H9 (cell line): ENCODE results near the gene CALML4. TPM values are rescaled to one million over a fixed set of nuclear protein-coding genes. Genes with fewer than 3 reads are reported as not detected.

ENCODE experiments used
- DNase-seq: peaks from one replicate; pipeline ENCODE4 v3.0.0-alpha.2; 2017
- H2AFZ ChIP-seq: one replicate; pipeline ENCODE4 v1.6.1; 2013; ENCODE audit warnings: mild to moderate bottlenecking, low read length, control low read depth, moderate library complexity
- H2AK5ac ChIP-seq: 2 replicates; pipeline ENCODE4 v1.6.1; 2013; ENCODE audit warnings: low read length, control low read depth, mixed read lengths; ENCODE audit not compliant: insufficient read length
- H2BK120ac ChIP-seq: one replicate; pipeline ENCODE4 v1.6.1; 2013; ENCODE audit warnings: low read depth, mild to moderate bottlenecking, low read length, control low read depth, inconsistent platforms; ENCODE audit not compliant: poor library complexity, severe bottlenecking
- H2BK12ac ChIP-seq: 2 replicates; pipeline ENCODE4 v1.6.1; 2013; ENCODE audit warnings: low read length, control low read depth, mixed read lengths, low read depth; ENCODE audit not compliant: insufficient read length
- H2BK15ac ChIP-seq: 2 replicates; pipeline ENCODE4 v1.6.1; 2013; ENCODE audit warnings: low read depth, low read length, control low read depth
- H2BK20ac ChIP-seq: one replicate; pipeline ENCODE4 v1.6.1; 2013; ENCODE audit warnings: low read depth, mild to moderate bottlenecking, low read length, control low read depth, inconsistent platforms; ENCODE audit not compliant: poor library complexity, severe bottlenecking
- H2BK5ac ChIP-seq: 2 replicates; pipeline ENCODE4 v1.6.1; 2013; ENCODE audit warnings: low read length, control low read depth, mixed read lengths; ENCODE audit not compliant: insufficient read length
- H3K14ac ChIP-seq: 2 replicates; pipeline ENCODE4 v1.6.1; 2013; ENCODE audit warnings: low read length, control low read depth; ENCODE audit not compliant: insufficient read depth
- H3K18ac ChIP-seq: 2 replicates; pipeline ENCODE4 v1.6.1; 2013; ENCODE audit warnings: low read depth, mild to moderate bottlenecking, mixed read lengths, low read length, control low read depth; ENCODE audit not compliant: insufficient read length
- H3K23ac ChIP-seq: 2 replicates; pipeline ENCODE4 v1.6.1; 2013; ENCODE audit warnings: low read length, control low read depth, mixed read lengths, low read depth; ENCODE audit not compliant: insufficient read length
- H3K23me2 ChIP-seq: 2 replicates; pipeline ENCODE4 v1.6.1; 2013; ENCODE audit warnings: low read depth, mild to moderate bottlenecking, mixed read lengths, low read length, control low read depth; ENCODE audit not compliant: insufficient read length, poor library complexity, severe bottlenecking
- H3K27ac ChIP-seq: 2 replicates; pipeline ENCODE4 v1.5.1; 2013; ENCODE audit warnings: low read length, control low read depth, mixed read lengths, low read depth; ENCODE audit not compliant: insufficient read length
- H3K27me3 ChIP-seq: 2 replicates; pipeline ENCODE4 v1.6.1; 2013; ENCODE audit warnings: low read length, control low read depth, inconsistent platforms; ENCODE audit not compliant: insufficient read depth
- H3K4ac ChIP-seq: 2 replicates; pipeline ENCODE4 v1.6.1; 2013; ENCODE audit warnings: low read depth, mild to moderate bottlenecking, control low read depth, inconsistent platforms, low read length, moderate library complexity
- H3K4me1 ChIP-seq: 2 replicates; pipeline ENCODE4 v1.6.1; 2013; ENCODE audit warnings: low read length, control low read depth, inconsistent platforms; ENCODE audit not compliant: insufficient read depth
- H3K4me2 ChIP-seq: 2 replicates; pipeline ENCODE4 v1.6.1; 2013; ENCODE audit warnings: low read length, control low read depth, mixed read lengths; ENCODE audit not compliant: insufficient read length, insufficient read depth
- H3K56ac ChIP-seq: 2 replicates; pipeline ENCODE4 v1.6.1; 2013; ENCODE audit warnings: low read depth, mild to moderate bottlenecking, mixed read lengths, low read length, control low read depth; ENCODE audit not compliant: insufficient read length
- H3K79me1 ChIP-seq: 2 replicates; pipeline ENCODE4 v1.6.1; 2013; ENCODE audit warnings: low read depth, mild to moderate bottlenecking, moderate library complexity, low read length, control low read depth, inconsistent platforms; ENCODE audit not compliant: insufficient read depth, poor library complexity, severe bottlenecking
- H3K79me2 ChIP-seq: 2 replicates; pipeline ENCODE4 v1.6.1; 2013; ENCODE audit warnings: low read length, control low read depth, inconsistent platforms; ENCODE audit not compliant: insufficient read depth
- H3K9ac ChIP-seq: 2 replicates; pipeline ENCODE4 v1.6.1; 2013; ENCODE audit warnings: low read length, control low read depth, mixed read lengths; ENCODE audit not compliant: insufficient read length; ENCODE audit errors: extremely low read depth
- H3K9me3 ChIP-seq: one replicate; pipeline ENCODE4 v1.6.1; 2013; ENCODE audit warnings: low read depth, low read length, inconsistent platforms; ENCODE audit not compliant: control insufficient read depth
- H3T11ph ChIP-seq: one replicate; pipeline ENCODE4 v1.6.1; 2013; ENCODE audit warnings: mild to moderate bottlenecking, low read length, control low read depth, inconsistent platforms
- H4K20me1 ChIP-seq: one replicate; pipeline ENCODE4 v1.6.1; 2013; ENCODE audit not compliant: control insufficient read depth, insufficient read length, insufficient read depth
- H4K5ac ChIP-seq: 2 replicates; pipeline ENCODE4 v1.6.1; 2013; ENCODE audit warnings: low read depth, mild to moderate bottlenecking, mixed read lengths, low read length, control low read depth; ENCODE audit not compliant: insufficient read length
- H4K8ac ChIP-seq: replicated peaks from 2 replicates; pipeline ENCODE4 v1.6.1; 2013; ENCODE audit warnings: low read length, control low read depth, mixed read lengths, low read depth; ENCODE audit not compliant: insufficient read length
- H4K91ac ChIP-seq: 2 replicates; pipeline ENCODE4 v1.6.1; 2013; ENCODE audit warnings: low read depth, mild to moderate bottlenecking, moderate library complexity, mixed read lengths, low read length, control low read depth; ENCODE audit not compliant: insufficient read length
- H3K27ac Mint-ChIP-seq, 3 experiments: 2 replicates in 2 of 3; 3 replicates in 1 of 3; pipeline ENCODE4 v1.8.0; 2020 to 2021; ENCODE audit warnings: mixed read lengths in 3 of 3, mild to moderate bottlenecking in 1 of 3, moderate library complexity in 1 of 3
- H3K27me3 Mint-ChIP-seq: 2 replicates; pipeline ENCODE4 v1.8.0; 2021; ENCODE audit warnings: low read depth, mild to moderate bottlenecking, moderate library complexity, mixed read lengths
- H3K36me3 Mint-ChIP-seq, 3 experiments: 2 replicates in 2 of 3; 3 replicates in 1 of 3; pipeline ENCODE4 v1.8.0; 2020 to 2021; ENCODE audit warnings: low read depth in 3 of 3, mixed read lengths in 3 of 3; ENCODE audit not compliant: insufficient read depth in 1 of 3
- H3K4me1 Mint-ChIP-seq, 2 experiments: 2 replicates each; pipeline ENCODE4 v1.8.0; 2020; ENCODE audit warnings: mixed read lengths in 2 of 2
- H3K4me3 Mint-ChIP-seq, 2 experiments: 2 replicates in 1 of 2; 3 replicates in 1 of 2; pipeline ENCODE4 v1.8.0; 2020 to 2021; ENCODE audit warnings: mild to moderate bottlenecking in 2 of 2, mixed read lengths in 2 of 2, moderate library complexity in 1 of 2
- H3K9me3 Mint-ChIP-seq, 2 experiments: 2 replicates in 1 of 2; 3 replicates in 1 of 2; pipeline ENCODE4 v1.8.0; 2020; ENCODE audit warnings: mild to moderate bottlenecking in 2 of 2, mixed read lengths in 2 of 2, moderate library complexity in 1 of 2
- WGBS: extraction: QIAGEN DNeasy Blood & Tissue Kit; methylation state at CpG from one replicate; pipeline ENCODE4 v1.1.7; 2013; ENCODE audit warnings: missing lambda C conversion rate, low lambda C conversion rate, mixed read lengths; ENCODE audit not compliant: insufficient read length; ENCODE audit errors: extremely low coverage; 5-methylcytosine and 5-hydroxymethylcytosine counted together
- total RNA-seq: library from RNA; stranded (reverse); gene quantifications from 2 replicates; pipeline ENCODE4 v1.2.1, GENCODE V29; 2021
- TF ChIP-seq, protein P1 (sequence below): fragments of 200-600 bp; sonication (generic); conservative IDR thresholded peaks from 3 replicates; pipeline ENCODE4 v1.8.0; 2021; ENCODE audit warnings: antibody characterized with exemption, mild to moderate bottlenecking

Gene CALML4
- total RNA-seq, 1 experiment from 2014 or later = 11.8 TPM

DNA sequence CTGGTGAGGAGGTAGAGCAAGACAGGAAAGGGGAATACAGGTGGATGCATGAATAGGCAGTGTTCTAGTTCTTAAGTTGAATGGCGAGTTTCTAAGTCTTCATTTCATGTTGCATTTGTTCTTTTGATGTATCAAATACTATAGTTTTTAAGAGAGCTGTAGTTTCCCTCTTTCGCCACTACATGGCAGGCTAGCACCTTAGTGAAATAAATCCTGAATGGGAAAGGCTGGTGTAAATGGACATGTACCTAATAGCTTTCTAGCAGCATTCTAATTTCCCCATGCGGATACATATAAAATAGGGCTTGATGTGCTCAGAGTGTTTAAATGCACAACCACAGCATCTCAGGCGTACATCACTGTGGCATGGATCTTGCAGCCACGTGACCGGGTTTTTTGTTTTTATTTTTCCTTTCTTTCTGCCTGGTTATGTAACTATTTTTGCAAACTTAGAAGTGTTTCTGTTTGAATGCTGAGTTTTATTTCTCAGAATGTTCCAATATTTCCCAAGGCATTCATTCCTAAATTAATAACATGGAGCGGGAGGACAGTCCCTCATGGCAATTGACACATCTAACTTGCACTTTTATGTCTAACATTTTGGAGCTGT is 47.9 kb upstream of the CALML4 start:
- no peak overlapping the region for H3K18ac ChIP-seq
- Mint-ChIP-seq H3K27me3 (no peaks in the 10 kb centered on the region; the same call in 1 of the 2 replicates), H3K27ac (no peak overlapping the region), H3K4me3 (no peak overlapping the region), H3K36me3 (peaks cover 0 to 2% (median 1%) of the 10 kb centered on the region in 3 experiments; a peak in 4 of 7 replicates), H3K4me1 (peaks cover 9 to 17% of the 10 kb centered on the region in 2 experiments), H3K9me3 (peaks cover 0 to 4% of the 10 kb centered on the region in 2 experiments; a peak in 3 of 5 replicates)
- no peak overlapping the region for H3T11ph ChIP-seq
- H3K4me2 ChIP-seq = no peak overlapping the region
- no peaks in the 10 kb centered on the region for H4K20me1 ChIP-seq
- H2AFZ ChIP-seq = no peak overlapping the region
- no peaks in the 10 kb centered on the region for H3K23me2 ChIP-seq
- H3K79me2 ChIP-seq = no peaks in the 10 kb centered on the region
- no peak overlapping the region for H2BK20ac ChIP-seq
- no peak overlapping the region for H4K5ac ChIP-seq
- H2AK5ac ChIP-seq = no peak overlapping the region
- WGBS = no CpG with 5 or more reads among the region's 7 CpGs
- no peak overlapping the region for H2BK5ac ChIP-seq
- H4K91ac ChIP-seq = no peak overlapping the region
- no peak overlapping the region for H3K23ac ChIP-seq
- H3K9me3 ChIP-seq = no peaks in the 10 kb centered on the region
- H3K79me1 ChIP-seq = no peaks in the 10 kb centered on the region
- no peaks in the 10 kb centered on the region for H3K27me3 ChIP-seq
- no peak overlapping the region for H2BK15ac ChIP-seq
- no peak overlapping the region for H3K27ac ChIP-seq
- H4K8ac ChIP-seq = no peak overlapping the region
- H3K4ac ChIP-seq = no peak overlapping the region
- no peak overlapping the region for H3K14ac ChIP-seq
- H3K56ac ChIP-seq = no peak overlapping the region
- peaks cover 2% of the 10 kb centered on the region; the same call in 1 of the 2 replicates for H3K4me1 ChIP-seq
- no peak overlapping the region for H3K9ac ChIP-seq
- H2BK120ac ChIP-seq = no peak overlapping the region
- TF ChIP-seq, protein P1, sequence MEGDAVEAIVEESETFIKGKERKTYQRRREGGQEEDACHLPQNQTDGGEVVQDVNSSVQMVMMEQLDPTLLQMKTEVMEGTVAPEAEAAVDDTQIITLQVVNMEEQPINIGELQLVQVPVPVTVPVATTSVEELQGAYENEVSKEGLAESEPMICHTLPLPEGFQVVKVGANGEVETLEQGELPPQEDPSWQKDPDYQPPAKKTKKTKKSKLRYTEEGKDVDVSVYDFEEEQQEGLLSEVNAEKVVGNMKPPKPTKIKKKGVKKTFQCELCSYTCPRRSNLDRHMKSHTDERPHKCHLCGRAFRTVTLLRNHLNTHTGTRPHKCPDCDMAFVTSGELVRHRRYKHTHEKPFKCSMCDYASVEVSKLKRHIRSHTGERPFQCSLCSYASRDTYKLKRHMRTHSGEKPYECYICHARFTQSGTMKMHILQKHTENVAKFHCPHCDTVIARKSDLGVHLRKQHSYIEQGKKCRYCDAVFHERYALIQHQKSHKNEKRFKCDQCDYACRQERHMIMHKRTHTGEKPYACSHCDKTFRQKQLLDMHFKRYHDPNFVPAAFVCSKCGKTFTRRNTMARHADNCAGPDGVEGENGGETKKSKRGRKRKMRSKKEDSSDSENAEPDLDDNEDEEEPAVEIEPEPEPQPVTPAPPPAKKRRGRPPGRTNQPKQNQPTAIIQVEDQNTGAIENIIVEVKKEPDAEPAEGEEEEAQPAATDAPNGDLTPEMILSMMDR = peak; percentile 87
- no peak for DNase-seq
- H2BK12ac ChIP-seq = no peak overlapping the region
